Body of pancreas (tissue), 4 donors: Measurements from ENCODE around the gene MBP. TPM values are rescaled to one million over a fixed set of nuclear protein-coding genes. Genes with fewer than 3 reads are reported as not detected.

ENCODE experiments used
- ATAC-seq: fragments of 150-250 bp; one replicate; pipeline ENCODE4 v1.9.1; 2016
- DNase-seq, 4 donors: peaks; one replicate each; pipeline ENCODE4 v3.0.0-alpha.2; 2019
- H3K27ac ChIP-seq, 4 donors: fragments of 200-600 bp; sonication (generic); 1 replicate in 3 of 4; 2 replicates in 1 of 4; pipeline versions ENCODE4 v1.5.1 to v1.6.1; 2016 to 2019; ENCODE audit warnings: mild to moderate bottlenecking in 1 of 4, mixed read lengths in 1 of 4, moderate library complexity in 1 of 4
- H3K27me3 ChIP-seq, 2 donors: fragments of 200-600 bp; sonication (generic); one replicate each; pipeline ENCODE4 v1.6.0; 2016; ENCODE audit warnings: mild to moderate bottlenecking in 1 of 2
- H3K36me3 ChIP-seq, 2 donors: fragments of 200-600 bp; sonication (generic); replicated peaks in 1 of 2; 2 replicates each; pipeline ENCODE4 v1.5.1; 2016; ENCODE audit warnings: low read depth in 2 of 2; ENCODE audit not compliant: insufficient read depth in 1 of 2
- H3K4me1 ChIP-seq: fragments of 200-600 bp; sonication (generic); one replicate; pipeline ENCODE4 v1.6.0; 2016
- H3K4me3 ChIP-seq, 2 donors: fragments of 200-600 bp; sonication (generic); 1 replicate in 1 of 2; 2 replicates in 1 of 2; pipeline ENCODE4 v1.5.1; 2016 to 2019
- H3K9me3 ChIP-seq, 3 donors: fragments of 200-600 bp; sonication (generic); 1 replicate in 2 of 3; 2 replicates in 1 of 3; pipeline ENCODE4 v1.5.1; 2016
- CTCF ChIP-seq, 7 experiments: fragments of 450-650 bp in 4 of 7; fragments of 200-600 bp in 3 of 7; sonication (generic) in 3 of 7; IDR thresholded peaks; one replicate each; pipeline ENCODE4 v1.5.1; 2016 to 2019; ENCODE audit warnings: antibody characterized with exemption in 7 of 7
- POLR2A ChIP-seq, 3 donors: fragments of 450-650 bp; IDR thresholded peaks; one replicate each; pipeline ENCODE4 v1.6.1; 2016; ENCODE audit warnings: antibody characterized with exemption in 3 of 3, mild to moderate bottlenecking in 2 of 3
- WGBS, 2 donors: methylation state at CpG; one replicate each; pipeline ENCODE4 v1.1.5; 2017; 5-methylcytosine and 5-hydroxymethylcytosine counted together
- intact Hi-C: fragments of 100-400 bp; cut with DNase I; formaldehyde crosslinking; loops from one replicate; pipeline ENCODE4 v1.15.1; 2023
- total RNA-seq, 2 donors: library from RNA; depleted of rRNA; stranded (reverse); fragments of >200 nt; gene quantifications; one replicate each; pipeline ENCODE4 v1.1.0, GENCODE V29; 2016

MBP gene
- total RNA-seq, 2 donors from 2014 or later: 17.4 to 24.4 TPM

DNA sequence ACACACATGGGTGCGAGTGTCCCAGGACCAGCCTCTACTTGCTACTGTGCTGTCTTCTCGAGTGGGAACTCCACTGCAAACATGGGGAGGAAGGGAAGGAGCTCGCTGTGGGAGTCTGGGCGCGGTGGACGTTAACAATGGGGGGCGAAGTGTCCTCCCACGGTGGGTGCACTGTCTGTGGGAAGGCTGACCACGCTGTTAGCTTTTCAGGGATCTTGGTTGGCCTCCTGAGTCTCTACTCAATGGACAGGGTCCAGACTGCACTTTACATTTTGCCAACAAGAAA is 146.7 kb downstream of the MBP start:
- no peaks in the 10 kb centered on the region for H3K36me3 ChIP-seq
- H3K27ac ChIP-seq: no peak overlapping the region
- intact Hi-C loops: loop anchor here (5.0 to 10.0 kb wide), 2 partner anchors 101 to 184 kb away; no protein-coding TSS in a partner anchor
- no peak for DNase-seq
- no peaks in the 10 kb centered on the region for H3K27me3 ChIP-seq
- no peak for ATAC-seq
- no peak overlapping the region for H3K4me3 ChIP-seq
- TF ChIP-seq CTCF (IDR thresholded peaks at IDR 0.05) (no peak), POLR2A (IDR thresholded peaks at IDR 0.05) (no peak)
- 83 to 85% methylated on average over 8 to 9 of the region's 9 CpGs for WGBS, 2 donors
- H3K4me1 ChIP-seq: peaks cover 15% of the 10 kb centered on the region
- no peaks in the 10 kb centered on the region for H3K9me3 ChIP-seq

- WGBS, 2 donors: 83 to 86% methylated on average over 21 to 27 of the region's 27 CpGs
- DNase-seq: no peak
- intact Hi-C loops: loop anchor here (5.0 to 10.0 kb wide), 2 partner anchors 101 to 183 kb away; no protein-coding TSS in a partner anchor
- no peak overlapping the region for H3K4me3 ChIP-seq
- H3K36me3 ChIP-seq: no peaks in the 10 kb centered on the region
- ATAC-seq: no peak
- TF ChIP-seq CTCF (IDR thresholded peaks at IDR 0.05): no peak
- no peak for TF ChIP-seq POLR2A (IDR thresholded peaks at IDR 0.05)
- H3K27me3 ChIP-seq: no peaks in the 10 kb centered on the region
- H3K4me1 ChIP-seq: peaks cover 15% of the 10 kb centered on the region
- H3K9me3 ChIP-seq: no peaks in the 10 kb centered on the region
- no peak overlapping the region for H3K27ac ChIP-seq
Measured at GRCh38 chr18:76985156-76985950, 147.2 kb downstream of the MBP start.

DNA sequence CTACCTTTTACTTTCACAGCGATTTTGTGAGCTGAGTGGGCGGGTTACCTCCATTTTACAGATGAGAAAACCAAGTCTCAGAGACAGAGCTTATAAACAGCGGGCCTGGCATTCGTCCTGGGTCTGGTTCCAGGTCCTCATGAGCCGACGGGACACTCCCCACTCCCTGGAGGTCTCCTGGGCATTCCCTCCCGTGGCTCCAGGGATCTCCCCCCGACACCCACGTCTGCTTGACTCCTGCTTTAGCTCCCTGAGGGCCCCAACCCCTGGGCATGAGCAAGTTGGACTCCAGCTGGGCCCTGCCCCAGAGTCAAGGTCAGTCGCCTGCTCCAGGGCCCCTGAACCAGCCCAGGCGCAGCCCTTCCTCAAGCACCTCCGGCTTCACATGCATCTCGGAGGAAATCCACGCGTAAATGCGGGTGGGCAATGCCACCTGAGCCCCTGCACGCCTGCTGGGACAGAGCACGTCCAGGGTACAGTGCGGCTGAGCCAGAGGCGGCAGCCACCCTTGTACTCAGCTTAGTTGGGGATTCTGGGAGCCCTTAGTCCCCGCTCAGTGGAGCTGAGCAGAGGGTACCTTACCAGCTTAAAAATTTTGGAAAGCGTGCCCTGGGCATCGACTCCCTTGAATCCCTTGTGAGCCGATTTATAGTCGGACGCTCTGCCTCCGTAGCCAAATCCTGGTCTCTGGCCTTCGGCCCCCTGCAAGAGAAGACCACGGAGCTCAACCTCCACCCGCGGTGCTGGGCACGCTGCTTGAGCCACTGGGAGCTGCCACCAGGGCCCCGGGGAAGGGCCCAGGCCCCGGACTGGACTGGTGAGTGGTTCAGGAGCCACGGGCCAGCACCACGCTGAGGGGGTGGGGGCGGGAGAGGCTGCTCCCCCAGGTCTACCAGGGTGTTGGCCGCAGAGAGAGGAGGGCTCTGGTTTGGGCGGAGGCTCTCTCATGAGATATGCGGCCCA is 148.1 kb downstream of the MBP start:
- Histone ChIP-seq H3K36me3 (no peaks in the 10 kb centered on the region), H3K4me3 (no peak overlapping the region), H3K27ac (no peak overlapping the region), H3K4me1 (peaks cover 15% of the 10 kb centered on the region), H3K27me3 (no peaks in the 10 kb centered on the region), H3K9me3 (no peaks in the 10 kb centered on the region)
- WGBS, 2 donors: 80 to 83% methylated on average over 15 to 39 of the region's 40 CpGs
- ATAC-seq (no peak), DNase-seq (no peak)
- intact Hi-C loops: loop anchor here (5.0 to 10.0 kb wide), 2 partner anchors 100 to 182 kb away; no protein-coding TSS in a partner anchor
- no peak for TF ChIP-seq CTCF (IDR thresholded peaks at IDR 0.05)

DNA sequence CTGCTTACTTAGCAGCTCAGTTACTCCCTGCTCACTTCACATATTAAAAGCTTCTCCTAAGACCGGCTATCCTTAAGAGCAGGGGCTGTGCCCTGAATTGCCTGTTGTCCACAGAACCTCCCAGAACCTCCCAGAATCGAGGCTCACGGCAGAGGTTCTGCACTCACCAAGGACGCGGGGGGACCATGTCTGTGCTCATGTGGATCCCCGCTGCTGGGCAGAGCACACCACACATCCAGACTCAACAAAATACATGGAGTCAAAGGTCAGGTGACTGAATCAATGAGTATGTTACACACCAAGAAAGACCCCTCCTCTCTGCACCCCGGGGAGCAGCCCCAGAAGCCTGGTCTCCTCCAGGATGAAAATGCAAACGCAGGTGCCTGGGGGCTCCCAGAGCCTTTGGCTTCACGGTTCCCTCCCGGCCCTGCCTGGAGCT is 149.0 kb downstream of the MBP start:
- intact Hi-C loops: loop anchor here (10.0 kb wide), 1 partner anchor 99 kb away; no protein-coding TSS in a partner anchor
- Histone ChIP-seq H3K9me3 (no peaks in the 10 kb centered on the region), H3K27me3 (no peaks in the 10 kb centered on the region), H3K4me1 (peaks cover 15% of the 10 kb centered on the region), H3K27ac (no peak overlapping the region), H3K4me3 (no peak overlapping the region), H3K36me3 (no peaks in the 10 kb centered on the region)
- no peak for ATAC-seq
- no peak for TF ChIP-seq CTCF (IDR thresholded peaks at IDR 0.05)
- 39 to 87% methylated on average over 3 to 10 of the region's 10 CpGs for WGBS, 2 donors
- DNase-seq: no peak
